GM12801 (cell line): ENCODE measurements around the gene COA8.

Source experiments
- CTCF ChIP-seq: IDR thresholded peaks from one replicate; pipeline ENCODE4 v1.5.1; 2011; ENCODE audit warnings: control low read depth; ENCODE audit not compliant: insufficient read length; ENCODE audit errors: extremely low read depth

Gene COA8

DNA sequence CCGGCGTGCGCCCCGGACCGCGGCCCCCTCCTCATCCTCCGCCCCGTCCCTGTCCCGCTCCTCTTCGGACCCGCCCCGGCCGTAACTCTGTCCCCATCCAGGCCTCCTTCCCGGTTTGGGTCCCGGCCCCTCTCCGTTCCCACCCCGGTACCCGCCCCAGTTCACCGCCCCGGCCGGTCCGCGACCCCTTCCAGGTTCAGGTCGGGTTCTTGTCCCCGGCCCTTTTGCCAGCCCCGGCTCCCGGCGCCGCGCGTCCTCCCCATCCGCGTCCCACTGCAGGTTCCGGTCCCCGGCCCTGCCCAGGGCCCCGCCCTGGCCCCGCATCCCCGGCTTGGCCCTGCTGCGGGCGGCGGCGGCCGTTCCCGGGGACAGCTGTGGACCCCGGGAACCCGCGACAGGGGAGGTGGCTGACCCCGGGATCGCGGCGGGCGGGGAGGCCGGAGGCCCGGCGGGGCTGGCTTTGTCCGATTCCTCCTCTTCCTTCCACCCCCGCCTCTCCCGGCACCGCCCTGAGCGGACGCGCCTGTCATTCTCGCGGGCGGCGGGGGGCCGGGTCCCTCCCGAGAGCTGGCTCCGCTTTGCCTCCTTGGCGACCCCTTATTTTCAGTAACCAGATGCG lies 66.9 kb downstream of the COA8 start:
- no peak for TF ChIP-seq CTCF

DNA sequence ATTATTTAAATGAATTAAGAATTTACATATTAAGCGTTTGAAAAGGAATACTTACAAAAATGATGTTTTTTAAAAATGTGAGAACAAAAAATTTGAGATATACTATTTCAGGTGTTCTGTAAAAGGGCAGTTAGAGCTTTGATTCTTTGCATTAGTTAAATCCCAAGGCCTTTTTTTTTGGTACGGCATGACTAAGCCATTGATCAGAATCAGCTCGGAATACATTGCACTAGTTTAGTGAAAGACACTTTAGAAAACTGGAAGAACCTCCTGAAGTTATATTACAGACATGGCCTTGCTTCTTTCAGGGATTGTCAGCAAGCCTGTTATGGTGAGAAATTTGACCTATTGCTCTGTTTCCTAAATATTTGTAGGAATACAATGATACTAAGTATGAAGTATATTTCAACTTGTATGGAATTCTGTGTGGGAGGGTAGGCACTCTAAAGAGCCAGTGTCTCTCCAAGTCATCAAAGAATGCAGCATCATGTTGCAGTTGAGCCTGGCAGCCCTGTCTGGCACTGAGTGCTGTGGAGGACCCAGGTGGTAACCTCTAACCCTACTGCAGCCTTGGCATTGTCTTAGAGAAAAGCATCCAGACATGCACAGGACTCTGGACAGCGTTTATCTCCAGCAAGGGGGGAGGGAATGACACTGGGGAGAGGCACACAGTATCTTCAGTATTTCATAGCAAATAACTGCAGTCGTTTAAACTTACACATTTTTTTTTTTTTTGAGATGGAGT lies 67.8 kb downstream of the COA8 start:
- no peak for TF ChIP-seq CTCF

DNA sequence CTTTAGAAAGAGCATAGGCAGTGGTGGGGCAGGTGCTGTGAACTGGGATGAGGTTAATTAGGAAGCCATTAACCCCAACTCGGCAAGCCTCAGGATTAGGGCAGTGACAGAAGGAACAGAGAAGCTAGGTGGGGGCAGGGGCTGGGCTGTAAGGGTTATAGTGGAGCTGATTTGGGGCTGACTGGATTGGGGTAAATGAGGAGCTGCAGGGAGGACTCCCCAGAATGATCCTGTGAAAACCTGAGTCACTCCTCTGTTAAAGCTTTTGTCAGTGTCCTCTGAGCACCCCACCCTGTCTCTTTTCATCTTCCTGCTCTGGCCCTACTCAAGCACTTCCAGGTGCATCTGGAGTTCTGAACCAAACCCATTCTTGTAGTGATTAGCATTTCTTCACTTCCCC lies 70.6 kb downstream of the COA8 start:
- no peak for TF ChIP-seq CTCF

DNA sequence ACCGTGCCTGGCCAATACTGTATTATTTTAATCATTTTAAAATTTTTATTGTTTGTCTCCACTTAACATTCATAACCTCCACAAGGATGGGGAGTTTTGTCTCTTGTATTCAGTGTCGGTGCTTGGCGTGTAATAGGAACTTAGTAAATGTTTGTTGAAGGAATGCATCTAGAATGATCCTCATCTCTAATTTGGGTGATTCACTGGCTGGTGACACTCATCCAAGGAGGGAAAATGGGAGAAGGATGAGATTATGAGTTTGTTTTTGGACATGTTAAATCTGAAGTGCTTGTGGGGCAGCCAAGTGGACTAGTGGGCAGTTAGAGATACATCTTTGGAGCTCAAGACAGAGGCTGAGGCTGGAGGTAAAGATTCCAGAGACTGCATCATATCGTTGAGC lies 71.4 kb downstream of the COA8 start:
- TF ChIP-seq CTCF: no peak

DNA sequence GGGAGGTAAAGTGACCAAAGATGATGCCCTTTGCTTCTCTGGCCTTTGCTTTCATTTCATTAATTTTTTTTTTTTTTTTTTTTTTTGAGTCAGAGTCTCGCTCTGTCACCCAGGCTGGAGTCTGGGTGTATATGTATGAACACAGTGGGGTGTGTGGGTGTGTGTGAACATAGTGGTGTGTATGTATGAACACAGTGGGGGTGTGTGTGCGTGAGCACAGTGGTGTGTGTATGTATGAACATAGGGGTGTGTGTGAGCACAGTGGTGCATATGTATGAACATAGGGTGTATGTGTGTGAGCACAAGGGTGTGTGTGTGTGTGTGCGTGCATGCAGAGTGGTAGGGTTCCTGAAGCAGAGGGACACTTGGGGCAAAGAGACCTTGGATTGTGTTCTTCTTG lies 75.8 kb downstream of the COA8 start:
- no peak for TF ChIP-seq CTCF
